PFSK-1 (cell line): Measurements from ENCODE around the gene SCARB1.

Experiments used
- FOXP2 ChIP-seq: optimal IDR thresholded peaks from 2 replicates; pipeline ENCODE3; 2011; ENCODE audit warnings: borderline replicate concordance, control low read depth, inconsistent platforms; ENCODE audit not compliant: insufficient read depth; ENCODE audit errors: extremely low read length, extremely low read depth
- POLR2AphosphoS5 ChIP-seq: IDR thresholded peaks from 2 replicates; pipeline ENCODE4 v1.6.1; 2012; ENCODE audit warnings: low read depth, mild to moderate bottlenecking, control low read depth, low read length, moderate library complexity
- REST ChIP-seq, 2 experiments: IDR thresholded peaks; 2 replicates each; pipeline versions ENCODE4 v1.6.1 to v1.8.0; 2011 to 2012; ENCODE audit warnings: low read depth in 2 of 2, low read length in 2 of 2, control low read depth in 1 of 2, inconsistent platforms in 1 of 2, mild to moderate bottlenecking in 1 of 2, moderate library complexity in 1 of 2; ENCODE audit not compliant: insufficient read depth in 1 of 2
- SIN3A ChIP-seq: IDR thresholded peaks from 2 replicates; pipeline ENCODE4 v1.6.1; 2012; ENCODE audit warnings: mild to moderate bottlenecking, low read length, moderate library complexity, borderline replicate concordance; ENCODE audit not compliant: insufficient read depth
- TAF1 ChIP-seq: IDR thresholded peaks from 2 replicates; pipeline ENCODE4 v1.6.1; 2012; ENCODE audit warnings: low read length, control low read depth, borderline replicate concordance; ENCODE audit not compliant: insufficient read depth

SCARB1 gene

DNA sequence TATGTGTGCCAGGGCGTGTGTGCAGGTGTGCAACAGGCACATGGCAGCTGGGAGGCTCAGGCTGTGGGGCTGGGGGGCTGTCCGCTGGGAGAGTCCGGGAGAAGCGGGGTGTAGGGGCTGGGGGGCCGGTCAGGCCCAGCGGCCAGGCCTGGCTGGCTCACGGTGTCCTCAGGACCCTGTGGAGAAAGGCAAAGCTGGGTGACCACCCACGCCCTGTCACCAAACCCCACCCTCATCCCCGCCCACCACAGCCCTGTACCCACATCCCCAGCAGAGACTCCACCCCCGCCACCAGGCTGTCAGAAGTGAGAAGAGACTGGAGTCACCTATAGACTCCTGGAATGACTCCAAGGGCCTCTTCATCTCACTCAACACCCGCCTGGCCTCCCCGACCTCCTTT, 85.3 kb downstream of the SCARB1 start:
- no peak for TF ChIP-seq REST (IDR thresholded peaks at IDR 0.05; ENCODE audit: insufficient read depth in 1 of 2, low read depth in 2 of 2, low read length in 2 of 2)
- TF ChIP-seq FOXP2: no peak
- no peak for TF ChIP-seq POLR2AphosphoS5
- no peak for TF ChIP-seq TAF1
- no peak for TF ChIP-seq SIN3A

- TF ChIP-seq TAF1 (no peak), SIN3A (no peak), REST (IDR thresholded peaks at IDR 0.05; ENCODE audit: insufficient read depth in 1 of 2, low read depth in 2 of 2, low read length in 2 of 2) (no peak), POLR2AphosphoS5 (no peak), FOXP2 (no peak)
Measured at GRCh38 chr12:124777399-124778372, 86.0 kb downstream of the SCARB1 start.

GRCh38 chr12:124776125-124776513, 87.5 kb downstream of the SCARB1 start:
- TF ChIP-seq TAF1 (no peak), POLR2AphosphoS5 (no peak), REST (IDR thresholded peaks at IDR 0.05; ENCODE audit: insufficient read depth in 1 of 2, low read depth in 2 of 2, low read length in 2 of 2) (no peak), FOXP2 (no peak)

DNA sequence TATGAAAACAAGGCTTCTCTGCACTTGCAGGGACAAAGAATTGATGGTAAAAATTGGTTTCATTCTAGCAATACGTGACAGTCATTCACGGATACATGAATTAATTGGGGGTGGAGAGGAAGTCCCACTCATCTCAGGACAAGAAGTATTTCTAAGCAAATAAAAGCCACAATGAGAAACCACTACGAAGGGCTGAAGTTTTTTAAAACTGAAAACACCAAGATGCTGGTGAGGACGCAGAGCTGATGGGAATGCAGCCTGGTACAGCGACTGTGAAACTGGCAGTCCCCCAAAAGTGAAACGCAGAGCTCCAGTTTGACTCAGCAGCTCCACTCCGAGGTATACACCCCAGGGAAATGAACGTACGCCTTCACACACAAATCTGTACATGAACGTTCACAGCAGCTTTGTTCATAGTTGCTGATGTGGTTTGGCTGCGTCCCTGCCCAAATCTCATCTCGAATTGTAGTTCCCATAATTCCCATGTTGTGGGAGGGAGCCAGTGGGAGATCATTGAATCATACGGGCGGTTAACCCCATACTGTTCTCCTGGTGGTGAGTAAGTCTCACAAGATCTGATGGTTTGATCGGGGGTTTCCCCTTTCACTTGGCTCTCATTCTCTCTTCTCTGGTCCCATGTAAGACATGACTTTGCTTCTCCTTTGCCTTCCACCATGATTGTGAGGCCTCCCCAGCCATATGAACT, 89.0 kb downstream of the SCARB1 start:
- TF ChIP-seq REST (IDR thresholded peaks at IDR 0.05; ENCODE audit: insufficient read depth in 1 of 2, low read depth in 2 of 2, low read length in 2 of 2) (no peak), TAF1 (no peak), FOXP2 (no peak), POLR2AphosphoS5 (no peak), SIN3A (no peak)
